ENCODE results near the gene CPNE9.

GRCh38 chr3:9745521-9745920, 41.9 kb downstream of the CPNE9 start:
- TF ChIP-seq, protein P1, sequence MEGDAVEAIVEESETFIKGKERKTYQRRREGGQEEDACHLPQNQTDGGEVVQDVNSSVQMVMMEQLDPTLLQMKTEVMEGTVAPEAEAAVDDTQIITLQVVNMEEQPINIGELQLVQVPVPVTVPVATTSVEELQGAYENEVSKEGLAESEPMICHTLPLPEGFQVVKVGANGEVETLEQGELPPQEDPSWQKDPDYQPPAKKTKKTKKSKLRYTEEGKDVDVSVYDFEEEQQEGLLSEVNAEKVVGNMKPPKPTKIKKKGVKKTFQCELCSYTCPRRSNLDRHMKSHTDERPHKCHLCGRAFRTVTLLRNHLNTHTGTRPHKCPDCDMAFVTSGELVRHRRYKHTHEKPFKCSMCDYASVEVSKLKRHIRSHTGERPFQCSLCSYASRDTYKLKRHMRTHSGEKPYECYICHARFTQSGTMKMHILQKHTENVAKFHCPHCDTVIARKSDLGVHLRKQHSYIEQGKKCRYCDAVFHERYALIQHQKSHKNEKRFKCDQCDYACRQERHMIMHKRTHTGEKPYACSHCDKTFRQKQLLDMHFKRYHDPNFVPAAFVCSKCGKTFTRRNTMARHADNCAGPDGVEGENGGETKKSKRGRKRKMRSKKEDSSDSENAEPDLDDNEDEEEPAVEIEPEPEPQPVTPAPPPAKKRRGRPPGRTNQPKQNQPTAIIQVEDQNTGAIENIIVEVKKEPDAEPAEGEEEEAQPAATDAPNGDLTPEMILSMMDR (IDR thresholded peaks at IDR 0.05; ENCODE audit: low read length) = no peak
- TF ChIP-seq EZH2 (optimal IDR thresholded peaks at IDR 0.05; ENCODE audit: low read depth, low read length) = no peak

Measured in MM.1S (cell line).